Stimulated activated naive CD4-positive, alpha-beta T cell (primary cell): ENCODE results near the gene BCL2A1.
"Not testable (repeated sequence)": the region's sequence is repeated elsewhere in the genome, so short reads cannot be mapped to it uniquely, and the experiment has no call there.

Experiments
- DNase-seq, 6 experiments: peaks; one replicate each; lab custom pipeline; 2025; lab: John Stamatoyannopoulos, UW

BCL2A1 gene

DNA sequence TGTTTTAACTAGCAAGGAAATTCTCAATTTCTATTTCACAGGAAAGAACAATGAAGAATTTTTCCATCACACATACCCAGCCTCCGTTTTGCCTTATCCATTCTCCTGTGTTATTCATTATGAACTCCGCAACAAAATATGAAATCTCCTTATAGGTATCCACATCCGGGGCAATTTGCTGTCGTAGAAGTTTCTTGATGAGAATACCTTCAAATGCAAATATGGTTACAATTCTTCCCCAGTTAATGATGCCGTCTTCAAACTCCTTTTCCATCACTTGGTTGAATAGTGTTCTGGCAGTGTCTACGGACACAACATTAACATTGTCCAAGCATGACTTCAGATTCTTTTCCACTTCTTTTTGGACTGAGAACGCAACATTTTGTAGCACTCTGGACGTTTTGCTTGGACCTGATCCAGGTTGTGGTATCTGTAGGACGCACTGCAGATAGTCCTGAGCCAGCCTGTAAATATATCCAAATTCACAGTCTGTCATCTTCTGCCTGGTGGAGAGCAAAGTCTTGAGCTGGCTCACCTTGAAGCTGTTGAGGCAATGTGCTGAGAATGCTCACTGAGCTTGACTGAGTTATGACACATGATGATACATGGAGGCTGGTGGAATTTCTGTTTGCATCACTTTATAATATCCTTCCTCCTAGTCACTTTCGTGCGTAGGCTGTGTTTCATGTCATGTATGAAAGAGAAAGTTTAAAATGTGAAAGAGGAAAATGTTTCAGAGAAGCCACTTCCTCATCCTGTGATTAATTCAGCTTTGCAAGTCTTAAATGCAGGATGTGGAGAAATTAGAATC lies at the start of gene BCL2A1:
Gene BCL2A1 (minus strand): TSS at position 573 of the 811 bp plus-strand sequence. CDS start 77 bp downstream, at position 496.
- peak; percentile 5 to 84 (median 57) for DNase-seq

DNA sequence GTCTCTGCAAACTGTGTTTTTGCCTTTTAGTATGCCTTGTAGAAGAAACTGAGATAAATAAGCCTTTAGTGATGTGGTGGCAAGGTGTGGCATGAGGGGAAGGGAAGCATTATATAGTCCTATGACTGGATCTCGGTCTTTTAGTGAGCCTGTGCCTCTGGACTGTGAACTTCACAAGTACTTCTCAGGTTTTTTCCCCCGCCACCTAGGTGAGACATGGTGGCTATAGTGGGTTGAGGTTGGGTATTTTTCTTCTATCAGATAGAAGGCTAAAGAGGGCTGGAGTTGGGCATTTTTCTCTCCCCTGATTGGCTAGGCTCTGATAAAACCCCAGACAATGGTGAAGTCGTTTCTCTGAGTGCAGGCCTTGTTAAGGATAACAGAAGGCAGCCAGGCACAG lies 49.7 kb upstream of the BCL2A1 start:
- DNase-seq = no peak

DNA sequence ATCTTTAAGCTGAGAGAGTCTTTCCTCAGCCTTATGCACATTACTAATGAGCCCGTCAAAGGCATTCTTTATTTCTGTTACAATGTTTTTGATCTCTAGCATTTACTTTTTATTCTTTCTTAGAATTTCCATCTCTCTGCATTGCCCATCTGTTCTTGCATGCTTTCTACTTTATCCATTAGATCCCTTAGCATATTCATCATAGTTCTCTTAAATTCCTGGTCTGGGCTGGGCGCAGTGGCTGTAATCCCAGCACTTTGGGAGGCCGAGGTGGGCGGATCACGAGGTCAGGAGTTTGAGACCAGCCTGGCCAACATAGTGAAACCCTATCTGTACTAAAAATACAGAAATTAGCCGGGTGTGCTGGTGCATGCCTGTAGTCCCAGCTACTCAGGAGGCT lies 49.2 kb upstream of the BCL2A1 start:
- not testable (repeated sequence) for DNase-seq

DNA sequence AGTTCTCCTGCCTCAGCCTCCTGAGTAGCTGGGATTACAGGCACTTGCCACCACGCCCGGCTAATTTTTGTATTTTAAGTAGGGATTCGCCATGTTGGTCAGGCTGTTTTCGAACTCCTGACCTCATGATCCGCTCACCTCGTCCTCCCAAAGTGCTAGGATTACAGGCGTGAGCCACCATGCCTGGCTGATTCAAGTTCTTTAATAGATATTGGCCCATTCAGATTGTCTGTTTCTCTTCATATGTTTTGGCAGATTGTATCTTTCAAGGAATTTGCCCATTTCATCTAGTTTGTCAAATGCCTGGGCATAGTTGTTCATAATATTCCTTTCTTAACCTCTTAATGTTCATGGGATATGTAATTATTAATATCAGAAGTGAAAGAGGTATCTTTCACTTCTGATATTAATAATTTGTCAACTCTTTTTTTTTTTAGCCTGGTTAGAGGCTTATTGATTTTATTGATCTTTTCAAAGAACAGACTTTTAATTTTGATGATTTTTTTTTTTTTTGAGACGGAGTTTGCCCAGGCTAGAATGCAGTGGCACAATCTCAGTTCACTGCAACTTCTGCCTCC lies 48.3 kb upstream of the BCL2A1 start:
- no peak for DNase-seq

DNA sequence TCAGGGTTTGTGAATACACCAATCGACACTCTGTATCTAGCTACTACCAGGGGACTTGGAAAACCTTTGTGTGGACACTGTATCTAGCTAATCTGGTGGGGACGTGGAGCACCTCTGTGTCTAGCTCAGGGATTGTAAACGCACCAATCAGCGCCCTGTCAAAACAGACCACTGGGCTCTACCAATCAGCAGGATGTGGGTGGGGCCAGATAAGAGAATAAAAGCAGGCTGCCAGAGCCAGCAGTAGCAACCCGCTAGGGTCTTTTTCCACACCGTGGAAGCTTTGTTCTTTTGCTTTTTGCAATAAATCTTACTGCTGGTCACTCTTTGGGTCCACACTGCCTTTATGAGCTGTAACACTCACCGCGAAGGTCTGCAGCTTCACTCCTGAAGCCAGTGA lies 46.1 kb upstream of the BCL2A1 start:
- DNase-seq = not testable (repeated sequence)

DNA sequence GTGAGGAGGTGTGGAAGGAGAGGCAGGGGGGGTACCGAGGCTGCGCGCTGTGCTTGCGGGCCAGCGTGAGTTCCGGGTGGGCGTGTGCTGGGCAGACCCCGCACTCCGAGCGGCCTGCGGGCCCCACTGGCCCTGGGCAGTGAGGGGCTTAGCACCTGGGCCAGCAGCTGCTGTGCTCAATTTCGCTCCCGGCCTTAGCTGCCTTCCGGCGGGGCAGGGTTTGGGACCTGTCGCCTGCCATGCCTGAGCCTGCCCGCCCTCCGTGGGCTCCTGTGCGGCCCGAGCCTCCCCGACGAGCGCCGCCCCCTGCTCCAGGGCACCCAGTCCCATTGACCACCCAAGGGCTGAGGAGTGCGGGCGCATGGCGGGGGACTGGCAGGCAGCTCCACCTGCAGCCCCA lies 45.5 kb upstream of the BCL2A1 start:
- DNase-seq = not testable (repeated sequence)

DNA sequence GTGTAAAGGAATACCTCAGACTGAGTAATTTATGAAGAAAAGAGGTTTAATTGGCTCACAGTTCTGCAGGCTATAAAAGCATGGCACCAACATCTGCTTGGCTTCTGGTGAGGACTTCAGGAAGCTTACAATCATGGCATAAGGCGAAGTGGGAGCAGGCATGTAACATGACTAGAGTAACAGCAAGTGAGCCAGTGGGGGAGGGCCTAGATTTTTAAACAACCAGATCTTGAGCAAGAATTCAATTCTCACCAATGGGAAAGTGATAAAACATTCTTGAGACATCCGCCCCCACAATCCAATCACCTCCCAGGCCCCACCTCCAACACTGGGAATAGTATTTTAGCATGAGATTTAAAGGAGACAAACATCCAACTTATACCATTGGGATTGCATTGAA lies 44.2 kb upstream of the BCL2A1 start:
- no peak for DNase-seq

DNA sequence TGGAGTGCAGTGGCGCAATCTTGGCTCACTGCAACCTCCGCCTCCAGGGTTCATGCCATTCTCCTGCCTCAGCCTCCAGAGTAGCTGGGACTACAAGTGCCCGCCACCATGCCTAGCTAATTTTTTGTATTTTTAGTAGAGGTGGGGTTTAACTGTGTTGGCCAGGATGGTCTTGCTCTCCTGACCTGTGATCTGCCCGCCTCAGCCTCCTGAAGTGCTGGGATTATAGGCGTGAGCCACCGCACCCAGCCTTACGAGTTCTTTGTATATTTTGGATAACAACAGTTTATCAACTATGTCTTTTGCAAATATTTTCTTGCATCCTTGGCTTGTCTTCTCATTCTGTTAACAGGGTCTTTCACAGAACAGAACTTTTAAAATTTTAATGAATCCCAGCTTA lies 43.2 kb upstream of the BCL2A1 start:
- not testable (repeated sequence) for DNase-seq

DNA sequence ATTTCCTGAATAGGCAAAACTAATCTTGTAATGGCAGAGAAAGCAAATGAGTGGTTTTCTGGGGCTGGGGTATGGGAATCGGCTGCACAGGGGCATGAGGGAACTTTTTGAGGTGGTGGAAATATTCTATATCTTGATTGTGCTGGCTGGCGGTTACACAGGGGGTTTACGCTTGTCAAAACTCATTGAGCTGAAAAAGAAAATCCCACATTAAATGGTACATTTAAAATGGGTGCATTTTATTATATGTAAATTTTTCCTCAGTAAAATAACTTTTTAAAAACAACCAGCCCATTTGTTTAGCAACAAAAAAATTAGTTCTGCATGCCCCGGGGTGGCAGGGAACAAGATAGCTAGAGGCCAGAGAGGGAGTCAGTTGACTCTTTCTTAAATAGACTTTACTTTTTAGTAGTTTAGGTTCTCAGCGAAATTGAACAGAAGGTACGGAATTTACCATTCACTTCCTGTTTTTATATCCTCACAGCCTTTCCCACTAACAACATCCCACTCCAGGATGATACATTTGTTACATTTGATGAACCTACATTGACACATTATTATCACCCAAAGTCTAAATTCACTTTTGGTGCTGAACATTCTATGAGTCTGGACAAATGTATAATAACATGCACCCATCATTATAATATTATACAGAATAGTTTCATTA lies 41.2 kb upstream of the BCL2A1 start:
- DNase-seq = no peak

DNA sequence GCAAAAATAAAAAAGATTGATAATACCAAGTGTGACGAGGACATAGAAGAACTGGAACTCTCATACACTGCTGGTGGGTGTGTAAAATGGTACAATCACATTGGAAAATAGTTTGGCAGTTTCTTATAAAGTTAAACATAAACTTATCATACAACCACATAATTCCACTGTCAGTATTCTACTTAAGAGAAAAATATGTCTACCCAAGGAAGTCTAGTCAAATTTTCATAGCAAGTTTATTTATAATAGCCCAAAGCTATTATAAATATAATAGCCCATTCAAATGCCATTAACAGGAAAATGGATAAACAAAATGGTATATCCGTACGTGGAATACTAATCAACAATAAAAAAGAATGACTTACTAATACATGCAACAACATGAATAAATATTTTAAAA lies 40.6 kb upstream of the BCL2A1 start:
- no peak for DNase-seq

DNA sequence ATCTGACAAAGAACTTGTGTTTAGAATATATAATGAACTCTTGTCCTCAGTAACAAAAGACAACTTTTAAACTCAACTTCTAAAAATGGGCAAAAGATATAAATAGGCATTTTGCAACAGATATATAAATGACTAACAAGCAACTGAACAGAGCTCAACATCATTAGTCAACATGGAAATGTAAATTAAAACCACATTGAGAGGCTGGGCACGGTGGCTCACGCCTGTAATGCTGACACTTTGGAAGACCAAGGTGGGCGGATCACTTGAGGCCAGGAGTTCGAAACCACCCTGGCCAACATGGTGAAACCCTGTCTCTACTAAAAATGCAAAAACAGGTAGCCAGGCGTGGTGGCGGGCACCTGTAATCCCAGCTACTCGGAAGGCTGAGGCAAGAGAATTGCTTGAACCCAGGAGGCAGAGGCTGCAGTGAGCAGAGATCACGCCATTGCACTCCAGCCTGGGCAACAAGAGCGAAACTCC lies 40.1 kb upstream of the BCL2A1 start:
- DNase-seq = not testable (repeated sequence)

DNA sequence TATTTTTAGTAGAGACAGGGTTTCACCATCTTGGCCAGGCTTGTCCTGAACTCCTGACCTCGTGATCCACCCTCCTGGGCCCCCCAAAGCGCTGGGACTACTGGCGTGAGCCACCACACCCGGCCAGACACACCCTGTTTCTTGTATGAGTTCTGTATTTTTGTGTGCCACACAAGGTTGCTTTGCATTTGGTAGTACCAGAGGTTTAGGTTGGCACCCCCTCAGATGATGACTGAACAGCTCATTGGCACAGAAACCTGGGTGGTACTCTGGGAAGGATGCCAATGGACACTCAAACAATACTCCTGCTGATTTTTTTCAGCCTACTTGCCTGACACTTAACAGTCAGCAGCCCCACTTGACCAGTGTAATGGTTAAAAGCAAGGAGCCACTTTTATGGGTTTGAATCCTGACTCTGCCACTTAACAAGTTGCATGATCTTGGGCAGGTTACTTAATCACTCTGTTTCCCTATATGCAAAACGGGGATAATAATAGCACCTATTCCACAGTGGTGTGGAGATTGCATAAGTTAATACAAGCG lies 39.2 kb upstream of the BCL2A1 start:
- no peak for DNase-seq

DNA sequence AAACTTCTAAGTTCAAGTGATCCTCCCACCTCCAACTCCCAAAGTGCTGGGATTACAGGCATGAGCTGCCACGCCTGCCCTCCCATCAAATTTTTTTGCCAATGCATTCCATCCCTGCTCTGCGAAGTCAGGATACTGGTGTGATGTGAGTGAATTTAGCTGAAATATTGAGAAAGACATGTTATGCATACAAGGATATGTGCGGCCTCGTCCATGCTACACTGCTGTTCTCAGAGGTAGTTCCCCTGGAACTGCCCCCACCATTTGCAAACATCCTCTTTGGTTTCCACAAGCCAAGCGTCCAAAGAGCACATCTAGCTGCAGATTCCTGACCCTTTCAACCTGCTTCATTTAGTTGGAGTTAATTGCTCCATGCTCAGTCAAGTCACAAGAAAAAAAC lies 36.5 kb upstream of the BCL2A1 start:
- no peak for DNase-seq

DNA sequence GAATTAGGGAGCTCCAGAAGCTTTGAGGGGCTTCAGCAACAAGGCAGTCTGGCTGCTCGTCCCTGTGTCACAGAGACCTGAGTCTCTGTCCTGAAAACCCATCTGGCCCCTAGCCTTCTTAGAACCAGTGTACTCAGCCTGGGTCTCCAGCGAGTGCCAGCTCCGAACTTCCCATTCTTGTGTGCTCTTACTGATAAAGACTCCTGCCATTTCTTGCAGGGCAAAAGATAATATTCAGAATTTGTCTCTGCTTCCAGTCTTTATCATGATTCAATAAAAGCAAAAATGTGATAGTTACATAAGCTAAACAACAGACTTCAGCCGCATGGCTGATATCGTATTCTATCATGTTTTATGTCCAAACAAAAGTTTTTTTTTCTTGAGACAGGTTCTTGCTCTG lies 36.0 kb upstream of the BCL2A1 start:
- no peak for DNase-seq

DNA sequence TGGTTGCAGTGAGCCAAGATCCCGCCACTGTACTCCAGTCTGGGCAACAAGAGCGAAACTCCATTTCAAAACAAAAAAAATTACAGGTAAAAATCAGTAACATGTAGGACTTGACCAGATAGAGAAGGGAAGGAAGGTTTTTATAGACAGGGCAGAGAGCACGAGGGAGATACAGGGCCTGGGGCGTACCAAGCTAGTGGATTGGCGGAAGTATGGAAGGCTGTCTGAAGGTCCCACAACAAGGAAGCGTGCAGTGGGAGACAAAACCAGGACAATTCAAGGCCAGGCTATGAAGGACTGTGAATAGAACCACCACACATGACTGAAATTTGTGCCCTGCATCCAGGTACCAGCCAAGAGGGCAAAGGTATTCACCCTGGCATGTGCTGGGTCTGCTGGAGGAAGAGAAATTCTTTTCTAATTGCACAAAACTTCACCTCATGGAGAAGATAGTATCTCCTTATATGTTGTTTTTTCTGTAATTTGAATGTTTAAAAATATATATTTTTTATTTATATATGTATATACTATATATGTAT lies 33.0 kb upstream of the BCL2A1 start:
- DNase-seq = no peak

DNA sequence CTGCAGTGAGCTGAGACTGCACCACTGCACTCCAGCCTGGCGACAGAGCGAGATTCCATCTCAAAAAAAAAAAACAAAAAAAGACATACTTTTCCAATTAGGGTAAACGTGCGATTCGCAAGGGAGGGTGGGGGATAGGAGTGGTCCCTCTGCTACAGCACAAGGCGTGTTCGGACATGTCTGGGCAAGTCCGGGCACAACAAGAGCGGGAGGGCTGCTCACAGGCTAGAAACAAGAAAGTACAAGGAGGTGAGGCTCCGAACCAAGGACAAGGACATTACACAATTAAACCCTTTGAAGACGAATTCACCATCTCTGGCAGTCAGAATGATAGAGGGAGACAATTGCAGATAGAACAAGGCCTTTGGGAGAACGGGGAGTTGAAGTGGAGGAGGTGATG lies 32.2 kb upstream of the BCL2A1 start:
- DNase-seq = no peak

DNA sequence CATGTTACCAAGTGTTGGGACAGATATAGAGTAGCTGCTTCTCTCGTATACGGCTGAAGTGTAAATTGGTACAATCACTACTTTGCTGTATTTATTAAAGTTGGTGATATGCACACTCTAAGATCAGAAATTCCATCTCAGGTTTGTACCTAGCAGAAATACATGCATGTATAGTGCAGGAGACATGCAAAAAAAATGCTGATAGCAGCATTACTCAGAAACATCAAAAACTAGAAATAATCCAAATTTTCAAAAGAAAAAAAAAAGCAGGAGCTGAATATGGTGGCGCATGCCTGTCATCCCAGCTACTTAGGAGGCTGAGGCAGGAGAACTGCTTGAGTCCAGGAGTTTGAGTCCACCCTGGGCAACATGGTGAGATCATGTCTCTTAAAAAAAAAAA lies 31.3 kb upstream of the BCL2A1 start:
- DNase-seq = no peak

DNA sequence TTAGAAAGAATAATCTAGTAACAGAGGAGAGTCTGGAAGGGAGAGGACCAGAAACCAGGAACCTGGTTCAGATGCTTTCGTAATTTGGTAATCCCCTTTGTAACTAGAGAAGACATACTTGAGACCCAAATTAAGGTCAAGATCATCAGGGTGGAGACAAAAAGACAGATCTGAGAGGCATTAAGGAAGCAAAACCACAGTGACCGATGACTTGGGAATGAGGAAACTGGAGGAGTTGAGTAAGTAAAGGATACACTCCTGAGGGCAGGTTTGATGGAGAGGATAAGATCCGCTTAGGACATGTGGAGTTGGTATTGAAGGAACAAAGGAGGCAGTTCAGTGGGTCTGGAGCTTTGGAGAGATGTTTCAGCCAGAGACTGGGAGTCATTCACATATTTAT lies 23.6 kb upstream of the BCL2A1 start:
- no peak for DNase-seq

DNA sequence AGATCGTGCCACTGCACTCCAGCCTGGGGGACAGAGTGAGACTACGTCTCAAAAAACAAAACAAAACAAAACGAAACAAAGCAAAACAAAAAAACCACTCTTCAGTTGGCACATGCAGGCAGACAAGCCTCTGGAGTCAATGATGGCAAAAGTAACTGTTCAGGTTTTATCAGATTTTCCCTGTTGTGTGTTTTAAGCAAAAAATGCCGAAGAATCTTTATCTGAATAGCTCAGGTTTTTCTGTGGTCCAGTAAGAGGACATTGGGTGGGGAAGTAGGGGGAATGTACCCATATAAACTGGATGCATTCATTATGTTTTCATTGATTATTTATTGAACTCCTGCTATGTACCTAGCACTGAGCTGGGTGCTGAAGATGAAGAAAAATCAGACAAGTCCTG lies 20.8 kb upstream of the BCL2A1 start:
- no peak for DNase-seq

DNA sequence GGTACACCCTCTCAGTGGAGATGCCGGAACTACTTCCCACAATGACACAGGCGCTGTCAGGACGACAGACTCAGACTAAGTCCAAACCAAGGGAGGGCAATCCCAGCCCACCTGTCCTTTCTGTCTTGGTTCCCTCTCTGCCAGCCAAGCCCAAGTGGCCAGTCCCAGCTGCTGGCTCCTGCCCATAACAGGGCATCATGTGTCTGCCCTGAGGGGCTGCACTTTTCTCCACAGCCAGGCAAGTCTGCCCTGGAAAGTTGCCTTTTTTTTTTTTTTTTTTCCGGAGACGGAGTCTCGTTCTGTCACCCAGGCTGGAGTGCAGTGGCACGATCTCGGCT lies 20.0 kb upstream of the BCL2A1 start:
- no peak for DNase-seq

DNA sequence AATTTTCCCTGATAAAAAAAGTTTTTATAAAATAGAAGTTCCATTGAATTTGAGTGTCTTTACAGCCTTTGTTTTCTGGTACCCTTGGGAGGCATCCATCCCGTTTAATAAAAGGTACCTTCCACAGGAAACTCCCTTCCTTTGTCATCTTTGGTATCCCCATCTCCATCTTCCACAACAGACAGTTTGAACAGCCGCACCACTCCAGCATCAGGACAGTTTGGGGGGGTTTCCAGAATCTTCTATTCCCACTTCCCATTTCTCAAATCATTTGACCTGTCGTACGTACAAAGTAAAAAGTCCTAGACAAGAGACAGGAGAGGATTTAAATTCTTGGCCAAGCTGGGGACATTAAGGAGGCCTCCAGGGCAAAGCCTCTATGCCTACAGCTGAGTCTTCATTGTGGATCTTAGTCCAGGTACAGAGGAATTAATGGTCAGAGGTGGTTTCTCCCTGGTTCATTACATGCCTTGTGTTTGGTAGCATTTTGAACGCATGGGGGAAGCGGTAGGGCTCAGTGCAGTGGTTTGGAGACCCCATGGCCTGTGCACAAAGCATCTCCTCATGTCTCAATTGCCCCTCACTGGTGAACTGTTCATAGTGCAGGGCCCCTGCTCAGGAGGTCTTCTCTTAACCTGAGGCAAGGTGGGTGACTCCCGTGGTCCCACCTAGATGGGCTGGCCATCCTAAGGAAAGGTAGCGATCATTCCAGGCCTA lies 19.4 kb upstream of the BCL2A1 start:
- DNase-seq = no peak

DNA sequence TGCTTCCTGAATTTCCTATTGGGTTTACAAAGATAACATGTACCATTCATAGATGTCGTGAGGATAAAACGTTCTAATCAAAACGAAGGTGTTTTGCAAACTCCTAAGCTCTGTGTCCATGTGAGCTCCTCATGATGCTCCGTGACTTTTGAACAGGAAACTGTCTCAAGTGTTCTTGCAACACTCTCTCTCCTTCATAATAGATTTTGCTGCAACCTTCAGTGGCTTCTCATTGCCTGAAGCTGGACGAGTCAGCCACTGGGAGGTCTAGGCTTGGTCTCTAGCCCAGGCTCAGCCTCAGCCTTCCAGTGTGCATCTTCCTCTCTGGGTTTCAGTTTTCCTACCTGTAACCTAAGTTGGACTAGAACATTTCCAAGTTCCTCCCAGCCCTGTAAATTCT lies 18.7 kb upstream of the BCL2A1 start:
- DNase-seq = no peak
